Stimulated activated CD4-positive, alpha-beta T cell treated with anti-CD3 and anti-CD28 coated beads, Interleukin-1b, Interleukin-23, amount 100 ng/mL, for 1 hour (primary cell): ENCODE results near the gene DIP2C.
"Not testable (repeated sequence)": the region's sequence is repeated elsewhere in the genome, so short reads cannot be mapped to it uniquely, and the experiment has no call there.

Experiments
- DNase-seq, 2 donors: peaks; one replicate each; pipeline ENCODE4 v3.0.0-alpha.2; 2020; ENCODE audit warnings: low read depth in 2 of 2

Gene DIP2C

GRCh38 chr10:375815-376505 is 313.5 kb downstream of the DIP2C start:
- no peak for DNase-seq

- no peak for DNase-seq
Measured at GRCh38 chr10:374354-374753, 315.1 kb downstream of the DIP2C start.

- no peak for DNase-seq
Measured at GRCh38 chr10:373526-374309, 315.8 kb downstream of the DIP2C start.

GRCh38 chr10:373015-373414 is 316.5 kb downstream of the DIP2C start:
- DNase-seq, result no peak

GRCh38 chr10:372566-372965 is 316.9 kb downstream of the DIP2C start:
- no peak for DNase-seq

GRCh38 chr10:371515-371914 is 318.0 kb downstream of the DIP2C start:
- no peak for DNase-seq

- no peak for DNase-seq
Measured at GRCh38 chr10:370449-370825, 319.0 kb downstream of the DIP2C start.

GRCh38 chr10:369684-370448 is 319.6 kb downstream of the DIP2C start:
- DNase-seq, result no peak

GRCh38 chr10:369221-369683 is 320.2 kb downstream of the DIP2C start:
- no peak for DNase-seq

- no peak for DNase-seq
Measured at GRCh38 chr10:368579-369220, 320.8 kb downstream of the DIP2C start.

- DNase-seq, result not testable (repeated sequence)
Measured at GRCh38 chr10:368107-368506, 321.4 kb downstream of the DIP2C start.

- no peak for DNase-seq
Measured at GRCh38 chr10:367636-368035, 321.8 kb downstream of the DIP2C start.

- no peak for DNase-seq
Measured at GRCh38 chr10:366186-366585, 323.3 kb downstream of the DIP2C start.

- no peak for DNase-seq
Measured at GRCh38 chr10:364267-364775, 325.1 kb downstream of the DIP2C start.

- no peak for DNase-seq
Measured at GRCh38 chr10:363152-363551, 326.3 kb downstream of the DIP2C start.

- DNase-seq, result no peak
Measured at GRCh38 chr10:361203-362081, 328.0 kb downstream of the DIP2C start.

GRCh38 chr10:360653-361052 is 328.8 kb downstream of the DIP2C start:
- DNase-seq, result no peak

- no peak for DNase-seq
Measured at GRCh38 chr10:359762-360161, 329.7 kb downstream of the DIP2C start.

GRCh38 chr10:359093-359492 is 330.4 kb downstream of the DIP2C start:
- DNase-seq, result no peak

- DNase-seq, result no peak
Measured at GRCh38 chr10:357201-357950, 332.1 kb downstream of the DIP2C start.
